ENCODE data around the gene HPS4. TPM values are rescaled to one million over a fixed set of nuclear protein-coding genes. Genes with fewer than 3 reads are reported as not detected.

The HPS4 gene
- total and polyA plus RNA-seq, 2 donors (not counting 1 experiment from before 2014, with no cell fraction given): 23.0 to 37.7 TPM

DNA sequence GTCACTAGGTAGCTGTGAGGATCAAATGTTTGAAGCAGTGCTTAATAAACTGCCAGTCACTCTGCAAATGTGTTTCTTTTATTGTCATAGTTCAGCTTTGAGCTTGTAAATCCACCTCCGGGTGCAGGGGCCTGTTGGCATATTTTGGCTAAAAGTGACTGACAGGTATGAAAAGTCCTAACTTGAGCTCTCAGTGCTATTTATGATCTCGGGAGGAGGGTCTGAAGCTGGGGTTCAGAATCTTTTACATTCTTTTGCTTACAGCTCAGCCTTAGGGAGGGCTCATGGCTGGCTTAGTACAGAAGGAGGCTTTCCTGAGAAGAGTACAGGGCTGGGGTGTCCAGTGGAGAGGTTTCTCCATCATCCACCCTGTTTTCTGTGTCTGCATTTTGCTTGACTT is 53.0 kb downstream of the HPS4 start:
- no peak overlapping the region for H3K4me2 ChIP-seq (ENCODE audit: extremely low read depth, insufficient read depth, low read length)
- no peak for TF ChIP-seq EZH2 (IDR thresholded peaks at IDR 0.05; ENCODE audit: low read length, missing control alignments)
- TF ChIP-seq, protein P1, sequence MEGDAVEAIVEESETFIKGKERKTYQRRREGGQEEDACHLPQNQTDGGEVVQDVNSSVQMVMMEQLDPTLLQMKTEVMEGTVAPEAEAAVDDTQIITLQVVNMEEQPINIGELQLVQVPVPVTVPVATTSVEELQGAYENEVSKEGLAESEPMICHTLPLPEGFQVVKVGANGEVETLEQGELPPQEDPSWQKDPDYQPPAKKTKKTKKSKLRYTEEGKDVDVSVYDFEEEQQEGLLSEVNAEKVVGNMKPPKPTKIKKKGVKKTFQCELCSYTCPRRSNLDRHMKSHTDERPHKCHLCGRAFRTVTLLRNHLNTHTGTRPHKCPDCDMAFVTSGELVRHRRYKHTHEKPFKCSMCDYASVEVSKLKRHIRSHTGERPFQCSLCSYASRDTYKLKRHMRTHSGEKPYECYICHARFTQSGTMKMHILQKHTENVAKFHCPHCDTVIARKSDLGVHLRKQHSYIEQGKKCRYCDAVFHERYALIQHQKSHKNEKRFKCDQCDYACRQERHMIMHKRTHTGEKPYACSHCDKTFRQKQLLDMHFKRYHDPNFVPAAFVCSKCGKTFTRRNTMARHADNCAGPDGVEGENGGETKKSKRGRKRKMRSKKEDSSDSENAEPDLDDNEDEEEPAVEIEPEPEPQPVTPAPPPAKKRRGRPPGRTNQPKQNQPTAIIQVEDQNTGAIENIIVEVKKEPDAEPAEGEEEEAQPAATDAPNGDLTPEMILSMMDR (conservative IDR thresholded peaks at IDR 0.05 in 1 of 2, IDR thresholded peaks at IDR 0.05 in 1 of 2; ENCODE audit: low read depth in 1 of 2, low read length in 2 of 2): no peak
- peaks cover 6% of the 10 kb centered on the region for H3K27me3 ChIP-seq (ENCODE audit: control insufficient read depth, insufficient read depth, low read length)
- no peak overlapping the region for H2AFZ ChIP-seq (ENCODE audit: low read length)
- H3K4me3 ChIP-seq (replicated peaks in 1 of 4; ENCODE audit: control extremely low read depth in 1 of 4, insufficient read depth in 1 of 4, low read depth in 3 of 4, low read length in 4 of 4): no peak overlapping the region
- no peaks in the 10 kb centered on the region for H3K79me2 ChIP-seq (ENCODE audit: control insufficient read depth, insufficient read depth, low read length)
- no peak for DNase-seq (ENCODE audit: low read depth in 2 of 2)
- no peaks in the 10 kb centered on the region for H3K4me1 ChIP-seq (ENCODE audit: control insufficient read depth, extremely low read depth, insufficient read depth, low read length)
- no peaks in the 10 kb centered on the region for H4K20me1 ChIP-seq (ENCODE audit: control insufficient read depth, extremely low read depth, insufficient read depth, low read length)
- H3K9ac ChIP-seq (ENCODE audit: insufficient read depth, low read length): no peak overlapping the region
- H3K36me3 ChIP-seq (ENCODE audit: control insufficient read depth, insufficient read depth, low read length): no peaks in the 10 kb centered on the region
- H3K27ac ChIP-seq (ENCODE audit: insufficient read depth, low read length): no peak overlapping the region
- H3K9me3 ChIP-seq (ENCODE audit: control insufficient read depth, insufficient read depth, low read depth, low read length): no peaks in the 10 kb centered on the region

DNA sequence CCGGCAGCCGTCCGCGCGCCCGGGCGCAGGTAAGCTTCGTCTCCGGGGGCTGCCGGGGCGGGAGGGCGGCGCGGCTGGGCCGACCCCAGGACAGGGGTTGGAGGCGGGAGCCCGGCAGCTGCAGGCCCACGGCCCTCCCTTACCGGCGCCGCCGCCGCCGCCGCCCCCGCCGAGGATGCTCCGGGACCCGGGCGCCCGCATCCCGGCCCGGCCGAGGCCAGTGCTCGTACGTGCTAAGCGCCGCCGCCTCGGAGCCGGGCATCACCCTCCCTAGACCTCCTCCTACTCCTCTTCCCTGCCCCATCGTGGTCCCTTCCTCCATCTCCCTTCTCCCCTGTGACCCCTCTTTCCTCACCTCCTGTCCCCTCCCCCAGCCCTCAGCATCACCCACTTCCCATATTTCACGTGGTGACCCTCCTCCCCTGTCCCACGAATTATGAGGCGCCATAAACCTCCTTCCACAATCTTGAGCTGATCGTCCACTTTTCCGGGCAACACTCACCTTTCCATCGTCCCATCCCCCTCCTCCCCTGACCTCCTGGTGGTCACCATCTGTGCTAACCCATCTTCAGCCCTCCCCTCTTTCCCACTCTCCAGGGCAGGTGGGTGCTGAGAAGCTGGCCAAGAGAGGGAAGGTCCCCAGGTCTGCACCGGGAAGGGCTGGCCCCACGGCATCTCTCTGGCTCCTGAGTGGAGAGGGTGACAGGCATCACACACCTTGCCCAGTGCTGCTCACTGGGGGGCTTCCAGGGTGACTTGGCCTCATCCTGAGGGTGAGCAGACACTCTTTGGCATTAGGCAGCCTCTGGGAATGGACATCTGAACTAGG is 53.9 kb downstream of the HPS4 start:
- Histone ChIP-seq H3K4me3 (replicated peaks in 1 of 4; ENCODE audit: control extremely low read depth in 1 of 4, insufficient read depth in 1 of 4, low read depth in 3 of 4, low read length in 4 of 4) (peak overlapping the region in 3 of 4 experiments; percentile 26 to 44 (median 36)), H3K36me3 (ENCODE audit: control insufficient read depth, insufficient read depth, low read length) (no peaks in the 10 kb centered on the region), H3K9me3 (ENCODE audit: control insufficient read depth, insufficient read depth, low read depth, low read length) (no peaks in the 10 kb centered on the region), H3K9ac (ENCODE audit: insufficient read depth, low read length) (no peak overlapping the region), H3K79me2 (ENCODE audit: control insufficient read depth, insufficient read depth, low read length) (no peaks in the 10 kb centered on the region), H2AFZ (ENCODE audit: low read length) (no peak overlapping the region), H3K4me2 (ENCODE audit: extremely low read depth, insufficient read depth, low read length) (peak overlapping the region; percentile 32), H3K27ac (ENCODE audit: insufficient read depth, low read length) (no peak overlapping the region), H3K4me1 (ENCODE audit: control insufficient read depth, extremely low read depth, insufficient read depth, low read length) (no peaks in the 10 kb centered on the region), H3K27me3 (ENCODE audit: control insufficient read depth, insufficient read depth, low read length) (peaks cover 6% of the 10 kb centered on the region), H4K20me1 (ENCODE audit: control insufficient read depth, extremely low read depth, insufficient read depth, low read length) (no peaks in the 10 kb centered on the region)
- TF ChIP-seq, protein P1 (conservative IDR thresholded peaks at IDR 0.05 in 1 of 2, IDR thresholded peaks at IDR 0.05 in 1 of 2; ENCODE audit: low read depth in 1 of 2, low read length in 2 of 2): no peak
- peak; percentile 52 for TF ChIP-seq EZH2 (IDR thresholded peaks at IDR 0.05; ENCODE audit: low read length, missing control alignments)
- no peak for DNase-seq (ENCODE audit: low read depth in 2 of 2)

DNA sequence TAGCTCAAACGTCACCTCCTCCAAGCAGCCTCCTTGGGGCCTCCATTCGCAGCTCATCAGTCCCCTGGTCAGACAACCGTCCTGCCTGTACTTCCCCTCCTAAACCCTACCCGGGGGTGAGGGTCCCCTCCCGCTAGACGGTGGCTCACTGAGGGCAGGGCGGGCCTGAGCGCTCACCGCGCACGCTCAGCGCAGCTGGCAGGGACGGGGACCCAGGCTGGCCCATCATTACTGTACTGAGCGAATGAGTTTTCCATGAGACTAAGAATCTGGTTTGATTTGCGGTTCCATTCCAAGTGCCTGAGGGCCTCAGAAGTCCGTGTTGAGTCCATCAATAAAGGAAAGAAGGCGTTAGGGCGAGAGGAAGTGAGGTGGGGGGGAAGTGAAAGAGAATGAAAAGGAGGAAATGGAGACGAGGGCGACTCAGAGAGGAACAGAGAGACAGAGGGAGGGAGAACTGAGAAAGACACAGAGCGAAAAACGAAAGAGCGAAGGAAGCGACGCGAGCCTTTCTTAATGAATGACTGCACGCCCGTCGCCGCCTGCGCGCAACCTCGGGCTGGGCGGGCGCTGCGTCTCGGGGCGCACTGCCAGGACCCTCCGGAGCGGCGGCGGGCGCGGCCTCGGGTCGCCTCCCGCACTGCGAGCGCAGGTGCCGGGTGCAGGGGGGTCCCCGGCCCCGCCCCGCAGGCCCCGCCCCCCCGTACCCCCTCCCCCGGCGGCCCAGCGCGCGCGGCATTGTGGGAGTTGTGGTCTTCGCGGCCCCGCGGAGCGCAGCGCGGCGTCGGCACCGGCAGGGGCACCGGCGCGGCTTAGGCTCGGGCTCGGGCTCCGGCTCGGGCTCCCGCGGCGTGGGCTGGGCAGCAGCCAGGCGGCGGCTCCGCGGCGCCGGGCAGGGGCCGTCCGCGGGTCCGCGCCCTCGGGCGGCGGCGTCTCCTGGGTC is 54.8 kb downstream of the HPS4 start, which contains the start of gene ASPHD2:
TSS of gene ASPHD2 (plus strand) at position 746 of the 943 bp plus-strand sequence. CDS start 4,356 bp downstream, outside the sequence.
- Histone ChIP-seq H2AFZ (ENCODE audit: low read length) (peak within 1 kb of the TSS; percentile 63), H3K9me3 (ENCODE audit: control insufficient read depth, insufficient read depth, low read depth, low read length) (no peaks in the 10 kb centered on the region), H3K4me2 (ENCODE audit: extremely low read depth, insufficient read depth, low read length) (peak within 1 kb of the TSS; percentile 88), H3K4me3 (replicated peaks in 1 of 4; ENCODE audit: control extremely low read depth in 1 of 4, insufficient read depth in 1 of 4, low read depth in 3 of 4, low read length in 4 of 4) (peak within 1 kb of the TSS; percentile 61 to 84 (median 74)), H3K36me3 (ENCODE audit: control insufficient read depth, insufficient read depth, low read length) (no peaks in the 10 kb centered on the region), H3K27ac (ENCODE audit: insufficient read depth, low read length) (peak within 1 kb of the TSS; percentile 56), H3K4me1 (ENCODE audit: control insufficient read depth, extremely low read depth, insufficient read depth, low read length) (no peaks in the 10 kb centered on the region), H3K79me2 (ENCODE audit: control insufficient read depth, insufficient read depth, low read length) (no peaks in the 10 kb centered on the region), H3K9ac (ENCODE audit: insufficient read depth, low read length) (peak within 1 kb of the TSS; percentile 56), H3K27me3 (ENCODE audit: control insufficient read depth, insufficient read depth, low read length) (peaks cover 6% of the 10 kb centered on the region), H4K20me1 (ENCODE audit: control insufficient read depth, extremely low read depth, insufficient read depth, low read length) (no peaks in the 10 kb centered on the region)
- no peak for TF ChIP-seq EZH2 (IDR thresholded peaks at IDR 0.05; ENCODE audit: low read length, missing control alignments)
- TF ChIP-seq, protein P1 (conservative IDR thresholded peaks at IDR 0.05 in 1 of 2, IDR thresholded peaks at IDR 0.05 in 1 of 2; ENCODE audit: low read depth in 1 of 2, low read length in 2 of 2): no peak
- DNase-seq (ENCODE audit: low read depth in 2 of 2): peak; percentile 61 to 66
